ENCODE results near the gene TBCEL.

Gene TBCEL

GRCh38 chr11:121138259-121138658 is 114.4 kb downstream of the TBCEL start:
- no peak for DNase-seq (ENCODE audit: low read depth)

- DNase-seq (ENCODE audit: low read depth), result no peak
Measured at GRCh38 chr11:121140369-121140768, 116.5 kb downstream of the TBCEL start.

Data from activated T-cell treated with anti-CD3 and anti-CD28 coated beads for 24 hours (primary cell).